Neural progenitor cell (in vitro differentiated cells): ENCODE data around the gene GABRR1. TPM values are rescaled to one million over a fixed set of nuclear protein-coding genes. Genes with fewer than 3 reads are reported as not detected.

Experiments used
- DNase-seq: peaks from one replicate; pipeline ENCODE4 v3.0.0-alpha.2; 2016; ENCODE audit warnings: low spot score
- H2AFZ ChIP-seq: fragments of 200-600 bp; sonication (generic); replicated peaks from 2 replicates; pipeline ENCODE4 v1.6.1; 2016; ENCODE audit warnings: antibody characterized with exemption
- H3F3A ChIP-seq: fragments of 200-600 bp; sonication (generic); 2 replicates; pipeline ENCODE4 v1.6.1; 2016; ENCODE audit warnings: antibody characterized with exemption, low read depth
- H3K27ac ChIP-seq: fragments of 200-600 bp; sonication (generic); 2 replicates; pipeline ENCODE4 v1.5.1; 2016; ENCODE audit warnings: mild to moderate bottlenecking
- H3K27me3 ChIP-seq: fragments of 200-600 bp; sonication (generic); 2 replicates; pipeline ENCODE4 v1.6.1; 2016; ENCODE audit warnings: mild to moderate bottlenecking, moderate library complexity
- H3K36me3 ChIP-seq: fragments of 200-600 bp; sonication (generic); 2 replicates; pipeline ENCODE4 v1.5.1; 2016
- H3K4me1 ChIP-seq: fragments of 200-600 bp; sonication (generic); 2 replicates; pipeline ENCODE4 v1.6.1; 2016; ENCODE audit warnings: mixed run types
- H3K4me2 ChIP-seq: fragments of 200-600 bp; sonication (generic); 2 replicates; pipeline ENCODE4 v1.6.1; 2016
- H3K4me3 ChIP-seq: fragments of 200-600 bp; sonication (generic); 2 replicates; pipeline ENCODE4 v1.5.1; 2016
- H3K79me2 ChIP-seq: fragments of 200-600 bp; sonication (generic); 2 replicates; pipeline ENCODE4 v1.6.1; 2016; ENCODE audit warnings: low read depth
- H3K9ac ChIP-seq: fragments of 200-600 bp; sonication (generic); 2 replicates; pipeline ENCODE4 v1.6.1; 2016
- H3K9me3 ChIP-seq: fragments of 200-600 bp; sonication (generic); 2 replicates; pipeline ENCODE4 v1.5.1; 2016; ENCODE audit warnings: low read depth
- H4K20me1 ChIP-seq: fragments of 200-600 bp; sonication (generic); 2 replicates; pipeline ENCODE4 v1.6.1; 2016; ENCODE audit warnings: low read depth
- H3K27ac Mint-ChIP-seq: 3 replicates; pipeline ENCODE4 v1.8.0; 2021; ENCODE audit warnings: mixed read lengths
- H3K27me3 Mint-ChIP-seq: 2 replicates; pipeline ENCODE4 v1.8.0; 2022; ENCODE audit warnings: low read depth, mild to moderate bottlenecking, inconsistent platforms, moderate library complexity, mixed read lengths; ENCODE audit not compliant: insufficient read depth
- H3K36me3 Mint-ChIP-seq: 3 replicates; pipeline ENCODE4 v1.8.0; 2021; ENCODE audit warnings: mixed read lengths
- H3K4me1 Mint-ChIP-seq: 3 replicates; pipeline ENCODE4 v1.8.0; 2021; ENCODE audit warnings: mixed read lengths
- H3K4me3 Mint-ChIP-seq: 3 replicates; pipeline ENCODE4 v1.8.0; 2021; ENCODE audit warnings: mild to moderate bottlenecking, moderate library complexity, mixed read lengths
- H3K9me3 Mint-ChIP-seq: 3 replicates; pipeline ENCODE4 v1.8.0; 2020; ENCODE audit warnings: mixed read lengths
- CTCF ChIP-seq: fragments of 200-600 bp; sonication (generic); IDR thresholded peaks from 2 replicates; pipeline ENCODE4 v1.5.1; 2017; ENCODE audit warnings: antibody characterized with exemption, mild to moderate bottlenecking
- EZH2 ChIP-seq: fragments of 200-600 bp; sonication (generic); IDR thresholded peaks from 2 replicates; pipeline ENCODE4 v1.6.1; 2017; ENCODE audit warnings: antibody characterized with exemption, mild to moderate bottlenecking, moderate library complexity
- EZH2phosphoT487 ChIP-seq: fragments of 200-600 bp; sonication (generic); IDR thresholded peaks from 2 replicates; pipeline ENCODE4 v1.6.1; 2017; ENCODE audit warnings: antibody characterized with exemption
- total RNA-seq: library from RNA; depleted of rRNA; stranded (reverse); fragments of >200 nt; gene quantifications from 2 replicates; pipeline ENCODE4 v1.2.3, GENCODE V29; 2015; ENCODE audit warnings: low replicate concordance

The GABRR1 gene
- total RNA-seq, 1 donor from 2014 or later: not detected

GRCh38 chr6:89208551-89208950 lies 8.6 kb downstream of the GABRR1 start:
- Histone ChIP-seq H3K9me3 (no peaks in the 10 kb centered on the region), H3K4me1 (no peaks in the 10 kb centered on the region), H3K36me3 (no peaks in the 10 kb centered on the region), H4K20me1 (no peaks in the 10 kb centered on the region), H3F3A (no peaks in the 10 kb centered on the region), H3K9ac (no peak overlapping the region), H3K27me3 (no peaks in the 10 kb centered on the region), H3K27ac (no peak overlapping the region), H3K4me3 (no peak overlapping the region), H3K79me2 (no peaks in the 10 kb centered on the region), H2AFZ (no peak overlapping the region), H3K4me2 (no peak overlapping the region)
- Mint-ChIP-seq H3K27ac (no peak overlapping the region), H3K27me3 (peaks cover 2% of the 10 kb centered on the region), H3K9me3 (peaks cover 2% of the 10 kb centered on the region), H3K4me1 (no peaks in the 10 kb centered on the region), H3K4me3 (no peak overlapping the region), H3K36me3 (no peaks in the 10 kb centered on the region)
- TF ChIP-seq EZH2phosphoT487 (no peak), CTCF (no peak)
- no peak for DNase-seq

GRCh38 chr6:89205819-89206218 lies 11.3 kb downstream of the GABRR1 start:
- Mint-ChIP-seq H3K4me1 (no peaks in the 10 kb centered on the region), H3K36me3 (no peaks in the 10 kb centered on the region), H3K9me3 (peaks cover 2% of the 10 kb centered on the region), H3K27ac (no peak overlapping the region), H3K4me3 (no peak overlapping the region), H3K27me3 (peaks cover 3% of the 10 kb centered on the region)
- no peak overlapping the region for H3K4me2 ChIP-seq
- DNase-seq: no peak
- H3K4me3 ChIP-seq: no peak overlapping the region
- H3K27me3 ChIP-seq: no peaks in the 10 kb centered on the region
- H3K27ac ChIP-seq: no peak overlapping the region
- no peaks in the 10 kb centered on the region for H3K79me2 ChIP-seq
- H2AFZ ChIP-seq: no peak overlapping the region
- no peaks in the 10 kb centered on the region for H4K20me1 ChIP-seq
- no peaks in the 10 kb centered on the region for H3K4me1 ChIP-seq
- no peak overlapping the region for H3K9ac ChIP-seq
- no peaks in the 10 kb centered on the region for H3F3A ChIP-seq
- TF ChIP-seq EZH2: no peak
- TF ChIP-seq CTCF: no peak
- no peak for TF ChIP-seq EZH2phosphoT487
- no peaks in the 10 kb centered on the region for H3K9me3 ChIP-seq
- H3K36me3 ChIP-seq: no peaks in the 10 kb centered on the region

- H3K27ac ChIP-seq: no peak overlapping the region
- H3K4me3 ChIP-seq: no peak overlapping the region
- Mint-ChIP-seq H3K9me3 (no peaks in the 10 kb centered on the region), H3K4me1 (no peaks in the 10 kb centered on the region), H3K4me3 (no peak overlapping the region), H3K36me3 (no peaks in the 10 kb centered on the region), H3K27ac (no peak overlapping the region), H3K27me3 (peaks cover 8% of the 10 kb centered on the region)
- no peaks in the 10 kb centered on the region for H3K36me3 ChIP-seq
- no peaks in the 10 kb centered on the region for H3F3A ChIP-seq
- H2AFZ ChIP-seq: no peak overlapping the region
- H3K4me2 ChIP-seq: no peak overlapping the region
- H3K9me3 ChIP-seq: no peaks in the 10 kb centered on the region
- H3K27me3 ChIP-seq: no peaks in the 10 kb centered on the region
- H3K9ac ChIP-seq: no peak overlapping the region
- TF ChIP-seq EZH2phosphoT487 (no peak), EZH2 (no peak), CTCF (no peak)
- H3K79me2 ChIP-seq: no peaks in the 10 kb centered on the region
- H4K20me1 ChIP-seq: no peaks in the 10 kb centered on the region
- H3K4me1 ChIP-seq: no peaks in the 10 kb centered on the region
- no peak for DNase-seq
Observed at GRCh38 chr6:89204096-89204495, 13.1 kb downstream of the GABRR1 start.
